ENCODE results near the gene GLTP.

GLTP gene

DNA sequence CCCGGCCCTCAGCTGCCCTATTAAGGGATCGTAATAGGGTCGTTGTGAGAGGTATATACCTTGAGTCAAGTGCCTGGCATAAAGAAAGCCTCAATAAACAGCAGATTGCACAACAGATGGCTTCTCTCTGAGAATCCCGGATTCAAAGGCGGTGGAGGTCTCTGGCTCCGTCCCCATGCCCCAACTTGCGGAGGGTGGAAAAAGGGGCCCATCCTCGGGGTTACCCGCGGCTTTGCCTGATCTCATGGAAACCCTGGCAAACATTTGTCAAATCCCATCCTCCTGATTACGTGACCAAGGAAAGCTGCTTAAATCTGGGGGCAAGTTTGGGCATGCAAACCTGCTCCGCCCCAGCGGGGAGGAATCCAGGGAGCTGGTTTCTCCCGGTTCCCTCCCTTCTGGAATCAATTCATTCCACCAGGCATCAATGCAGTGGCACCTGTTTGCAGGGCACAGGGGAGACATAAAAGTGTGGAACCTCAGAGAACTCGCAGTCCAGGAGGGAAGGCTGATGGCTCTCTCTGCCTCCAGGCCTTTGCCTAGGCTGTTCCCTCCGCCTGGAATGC, 59.4 kb downstream of the GLTP start:
- no peak for DNase-seq (ENCODE audit: low read depth)

DNA sequence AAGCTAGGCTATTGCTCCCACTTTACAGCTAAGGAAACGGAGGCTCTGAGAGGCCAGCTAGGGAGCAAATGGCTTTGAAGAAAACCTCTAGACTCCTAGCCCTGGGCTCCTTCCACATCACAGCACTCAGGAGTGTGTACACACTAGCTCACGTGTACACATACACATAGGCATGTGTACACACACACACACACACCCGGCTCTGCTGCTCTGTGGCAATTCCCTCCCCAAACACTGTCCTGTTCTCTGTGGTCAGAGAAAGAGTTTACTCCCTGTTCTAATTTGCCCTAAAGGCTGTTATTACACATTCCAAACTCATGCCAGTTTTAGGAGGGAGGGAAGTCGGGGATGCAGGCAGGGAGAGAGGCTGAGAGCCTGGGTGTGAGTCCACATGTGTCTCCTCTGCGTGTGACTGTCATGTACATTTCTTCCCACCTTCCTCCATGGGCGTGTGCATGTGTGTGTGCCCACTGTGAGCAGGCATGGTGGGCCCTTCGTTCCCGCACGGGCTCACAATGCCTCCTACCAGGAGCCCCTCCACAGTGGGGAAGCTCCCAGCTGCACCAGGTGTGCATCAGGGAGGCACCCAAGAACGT, 61.3 kb downstream of the GLTP start:
- no peak for DNase-seq (ENCODE audit: low read depth)

DNA sequence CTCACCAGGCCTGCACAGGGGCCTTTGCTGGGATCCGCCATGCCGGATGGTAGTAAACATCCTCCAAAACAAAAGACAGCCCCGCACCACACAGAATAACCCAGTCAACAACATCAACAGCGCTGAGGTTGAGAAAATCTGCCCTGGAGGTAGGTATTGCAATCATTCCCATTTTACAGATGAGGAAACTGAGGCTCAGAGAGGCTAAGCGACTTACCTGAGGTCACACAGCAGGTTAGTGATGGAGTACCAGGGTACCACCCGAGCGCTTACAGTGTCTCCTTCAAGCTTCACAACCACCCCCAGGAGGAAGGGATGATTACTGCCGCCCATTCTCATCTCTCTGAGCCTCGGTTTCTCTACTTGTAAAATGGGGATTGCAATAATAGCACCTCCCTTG, 62.1 kb downstream of the GLTP start:
- no peak for DNase-seq (ENCODE audit: low read depth)

DNA sequence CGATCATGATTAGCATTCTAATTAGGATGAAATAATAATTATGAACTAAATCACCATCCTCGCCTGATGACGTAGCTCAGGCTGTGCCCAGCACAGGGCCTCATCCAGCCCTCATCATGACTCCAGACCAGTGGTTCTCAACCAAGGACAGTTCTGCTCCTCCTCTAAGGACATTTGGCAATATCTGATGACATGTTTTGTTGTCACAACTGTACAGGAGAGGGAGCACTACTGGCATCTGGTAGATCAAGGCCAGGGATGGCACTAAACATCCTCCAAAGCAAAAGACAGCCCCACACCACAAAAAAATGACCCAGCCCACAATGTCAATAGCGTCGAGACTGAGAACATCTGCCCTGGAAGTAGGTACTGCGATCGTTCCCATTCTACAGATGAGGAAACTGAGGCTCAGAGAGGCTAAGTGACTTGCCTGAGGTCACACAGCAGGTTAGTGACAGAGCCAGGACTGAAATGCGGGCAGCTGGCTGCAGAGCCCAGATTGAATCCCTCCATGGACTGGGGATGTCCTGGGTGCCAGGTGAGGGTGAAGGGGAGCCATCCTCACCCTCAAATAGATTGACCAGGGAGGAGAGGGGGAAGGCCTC, 62.6 kb downstream of the GLTP start:
- no peak for DNase-seq (ENCODE audit: low read depth)

DNA sequence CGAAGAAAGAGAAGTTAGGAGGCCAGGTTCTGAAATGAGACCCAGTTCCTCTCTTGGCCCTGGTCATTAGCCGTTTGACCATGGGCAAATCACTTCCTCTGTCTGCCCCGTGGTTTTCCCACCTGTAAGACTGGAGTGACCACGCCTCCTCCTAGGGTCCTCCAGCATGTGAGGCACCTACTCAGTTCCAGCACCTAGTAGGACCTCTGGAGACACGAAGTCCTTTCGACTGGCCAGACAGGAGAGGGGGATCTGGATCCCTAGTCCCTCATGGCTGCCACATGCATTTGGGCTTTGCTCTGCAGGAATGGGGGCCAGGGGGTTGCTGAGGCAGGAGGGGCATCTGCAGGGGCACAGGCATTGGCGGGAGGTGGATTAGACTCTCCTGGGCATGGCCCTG, 63.5 kb downstream of the GLTP start:
- DNase-seq (ENCODE audit: low read depth), result no peak

DNA sequence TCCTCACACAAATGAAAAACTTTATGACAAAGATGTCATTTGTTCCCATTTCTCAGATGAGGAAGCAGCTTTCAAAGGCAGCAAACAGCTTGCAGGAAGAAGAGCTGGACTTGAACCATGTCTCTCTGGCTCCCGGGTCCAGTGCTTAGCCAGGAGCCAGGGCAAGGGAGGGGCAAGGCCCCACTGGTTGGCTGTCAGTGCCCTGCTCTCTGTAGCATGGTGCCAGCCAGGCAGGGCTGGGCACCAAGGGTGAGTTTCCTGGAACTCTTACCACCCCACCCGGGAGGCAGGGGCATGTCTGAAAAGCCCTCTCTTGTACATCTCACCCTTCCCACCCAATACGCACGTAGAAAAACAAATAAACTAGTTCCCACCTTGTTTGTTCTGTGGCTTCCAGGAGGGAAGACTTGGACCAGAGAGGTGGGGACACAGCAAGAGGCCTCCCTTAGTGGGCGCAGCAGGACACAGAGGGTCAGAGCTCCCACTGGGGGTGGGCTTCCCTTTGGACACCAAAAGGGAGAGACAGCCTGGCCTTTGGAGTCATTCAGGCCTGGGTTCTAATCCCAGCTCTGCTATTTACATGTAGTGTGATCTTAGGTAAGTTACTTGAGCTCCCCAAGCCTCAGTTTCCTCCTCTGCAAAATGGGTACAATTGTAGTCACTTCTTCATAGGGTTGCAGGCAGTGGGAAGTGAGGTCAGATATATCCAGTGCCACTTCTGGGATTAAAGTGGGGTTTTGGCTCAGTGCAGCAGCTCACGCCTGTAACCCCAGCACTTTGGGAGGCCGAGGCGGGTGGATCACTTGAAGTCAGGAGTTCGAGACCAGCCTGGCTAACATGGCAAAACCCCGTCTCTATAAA, 64.4 kb downstream of the GLTP start:
- no peak for DNase-seq (ENCODE audit: low read depth)

DNA sequence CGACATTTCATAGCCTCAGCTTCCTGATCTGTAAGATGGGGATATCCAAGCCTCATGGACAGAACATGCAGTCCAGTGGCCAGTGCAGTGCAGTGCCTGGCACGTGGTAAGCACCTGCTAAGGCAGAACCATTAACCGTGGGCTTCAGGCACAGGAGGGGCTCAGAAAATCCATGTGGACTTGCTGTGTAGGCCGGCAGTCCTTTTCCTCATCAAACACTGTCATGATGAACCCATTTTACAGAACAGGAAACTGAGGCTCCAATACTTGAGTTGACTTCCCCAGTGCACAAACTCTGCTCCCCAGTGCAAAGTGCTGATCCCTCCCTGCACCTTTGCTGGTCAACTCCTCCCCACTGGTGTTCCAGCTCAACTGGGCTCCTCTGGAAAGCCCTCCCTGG, 65.1 kb downstream of the GLTP start:
- no peak for DNase-seq (ENCODE audit: low read depth)

DNA sequence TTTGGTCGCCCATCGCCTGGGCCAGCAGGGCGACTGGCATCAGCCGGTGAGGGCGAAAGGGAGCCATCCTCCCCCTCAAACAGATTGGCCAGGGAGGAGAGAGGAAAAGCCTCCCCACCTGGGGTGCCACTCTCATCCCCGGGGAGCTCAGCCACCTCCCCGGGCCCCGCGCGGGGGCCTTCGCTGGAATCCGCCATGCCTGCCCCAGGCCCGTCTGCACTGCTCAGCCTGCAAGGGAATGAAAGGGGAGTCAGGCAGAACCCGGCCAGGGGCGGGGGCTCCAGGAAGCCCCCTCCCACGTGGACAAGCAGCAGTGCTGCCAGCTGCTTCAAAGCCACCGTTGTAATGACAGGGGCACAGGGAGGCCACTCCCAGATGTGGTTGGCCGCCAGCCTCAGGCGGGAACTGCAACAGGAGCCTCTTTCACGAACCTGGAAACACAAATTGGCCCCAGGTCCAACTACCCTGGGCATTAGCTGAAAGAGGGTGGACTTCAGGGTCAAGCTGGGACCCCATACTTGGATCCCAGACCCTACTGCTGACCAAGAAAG, 65.7 kb downstream of the GLTP start:
- DNase-seq (ENCODE audit: low read depth), result no peak

DNA sequence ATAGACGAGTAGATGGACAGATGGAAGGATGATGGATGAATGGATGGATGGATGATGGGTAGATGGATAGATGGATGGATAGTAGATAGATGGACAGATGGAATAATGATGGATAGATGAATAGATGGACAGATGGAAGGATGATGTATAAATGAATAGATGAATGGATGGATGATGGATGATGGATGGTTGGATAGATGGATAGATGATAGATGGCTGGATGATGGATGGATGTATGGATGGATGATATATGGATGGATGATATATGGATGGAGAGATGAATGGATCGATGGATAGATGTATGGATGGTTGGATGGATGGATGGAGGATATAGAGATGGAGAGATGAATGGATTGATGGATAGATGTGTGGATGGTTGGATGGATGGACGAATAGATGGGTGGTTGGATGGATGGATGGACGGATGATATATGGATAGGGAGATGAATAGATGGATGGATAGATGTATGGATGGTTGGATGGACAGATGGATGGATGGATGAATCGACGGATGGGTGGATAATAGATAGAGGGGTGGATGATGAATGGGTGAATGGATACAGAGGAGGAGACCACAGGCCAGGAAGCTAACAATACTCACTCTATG, 66.4 kb downstream of the GLTP start:
- DNase-seq (ENCODE audit: low read depth), result no peak

DNA sequence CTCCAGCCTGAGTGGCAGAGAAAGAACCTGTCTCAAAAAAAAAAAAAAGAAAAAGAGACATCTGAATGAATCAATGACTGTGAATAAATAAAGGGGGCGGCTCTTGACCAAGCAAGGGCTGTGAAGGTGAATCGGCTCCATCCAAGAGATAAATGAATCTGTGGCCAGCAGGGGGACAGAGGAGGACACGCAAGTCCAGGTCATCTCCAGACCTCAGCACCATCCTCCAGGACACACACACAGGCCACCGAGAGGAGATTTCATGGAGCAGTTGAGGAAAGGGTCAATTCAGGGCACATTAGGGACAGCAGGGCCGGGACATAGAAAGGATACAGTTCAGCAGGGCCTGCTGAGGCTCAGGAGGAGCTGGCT, 68.7 kb downstream of the GLTP start:
- no peak for DNase-seq (ENCODE audit: low read depth)

DNA sequence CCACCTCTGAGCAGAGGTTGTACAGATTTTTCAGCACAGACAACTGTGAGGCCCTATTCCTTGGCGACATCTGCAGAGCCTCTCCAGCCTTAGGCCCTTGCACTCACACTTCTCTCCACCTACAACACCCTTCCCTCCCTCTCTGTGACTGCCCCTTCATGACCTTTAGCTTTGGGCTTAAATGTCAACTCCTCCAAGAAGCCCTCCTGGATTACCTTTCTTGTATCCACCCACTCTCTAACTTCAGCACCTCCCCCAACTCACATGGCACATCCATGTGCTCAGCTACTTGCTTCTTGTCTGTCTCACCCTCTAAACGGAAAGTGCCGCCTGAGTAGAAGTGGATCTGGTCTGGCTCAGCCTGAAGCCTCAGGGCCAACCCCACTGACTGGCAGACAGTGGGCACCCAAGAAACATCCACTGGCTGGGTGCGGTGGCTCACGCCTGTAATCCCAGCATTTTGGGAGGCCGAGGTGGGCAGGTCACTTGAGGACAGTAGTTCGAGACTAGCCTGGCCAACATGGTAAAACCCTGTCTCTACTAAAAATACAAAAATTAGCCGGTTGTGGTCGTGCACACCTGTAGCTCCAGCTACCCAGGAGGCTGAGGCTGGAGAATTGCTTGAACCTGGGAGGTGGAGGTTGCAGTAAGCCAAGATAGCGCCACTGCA, 69.3 kb downstream of the GLTP start:
- no peak for DNase-seq (ENCODE audit: low read depth)

DNA sequence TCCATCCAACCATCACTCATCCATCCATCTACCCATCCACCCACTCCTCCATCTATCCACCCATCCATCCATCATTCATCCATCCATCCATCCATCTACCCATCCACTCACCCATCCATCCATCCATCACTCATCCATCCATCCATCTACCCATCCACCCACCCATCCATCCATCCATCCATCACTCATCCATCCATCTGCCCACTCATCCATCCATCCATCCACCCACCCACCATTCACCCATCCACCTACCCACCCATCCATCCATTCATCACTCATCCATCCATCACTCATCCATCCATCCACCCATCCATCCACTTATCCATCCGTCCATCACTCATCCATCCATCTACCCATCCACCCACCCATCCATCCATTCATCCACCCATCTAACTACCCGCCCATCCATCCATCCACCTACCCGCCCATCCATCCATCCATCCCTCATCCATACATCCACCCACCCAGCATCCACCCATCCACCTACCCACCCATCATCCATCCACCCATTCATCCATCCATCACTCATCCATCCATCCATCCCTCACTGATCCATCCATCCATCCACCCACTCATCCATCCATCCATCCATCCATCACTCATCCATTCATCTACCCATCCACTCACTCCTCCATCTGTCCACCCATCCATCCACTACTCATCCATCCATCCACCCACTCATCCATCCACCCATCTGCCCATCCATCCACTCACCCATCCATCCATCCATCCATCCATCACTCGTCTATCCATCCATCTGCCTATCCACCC, 71.3 kb downstream of the GLTP start:
- no peak for DNase-seq (ENCODE audit: low read depth)

DNA sequence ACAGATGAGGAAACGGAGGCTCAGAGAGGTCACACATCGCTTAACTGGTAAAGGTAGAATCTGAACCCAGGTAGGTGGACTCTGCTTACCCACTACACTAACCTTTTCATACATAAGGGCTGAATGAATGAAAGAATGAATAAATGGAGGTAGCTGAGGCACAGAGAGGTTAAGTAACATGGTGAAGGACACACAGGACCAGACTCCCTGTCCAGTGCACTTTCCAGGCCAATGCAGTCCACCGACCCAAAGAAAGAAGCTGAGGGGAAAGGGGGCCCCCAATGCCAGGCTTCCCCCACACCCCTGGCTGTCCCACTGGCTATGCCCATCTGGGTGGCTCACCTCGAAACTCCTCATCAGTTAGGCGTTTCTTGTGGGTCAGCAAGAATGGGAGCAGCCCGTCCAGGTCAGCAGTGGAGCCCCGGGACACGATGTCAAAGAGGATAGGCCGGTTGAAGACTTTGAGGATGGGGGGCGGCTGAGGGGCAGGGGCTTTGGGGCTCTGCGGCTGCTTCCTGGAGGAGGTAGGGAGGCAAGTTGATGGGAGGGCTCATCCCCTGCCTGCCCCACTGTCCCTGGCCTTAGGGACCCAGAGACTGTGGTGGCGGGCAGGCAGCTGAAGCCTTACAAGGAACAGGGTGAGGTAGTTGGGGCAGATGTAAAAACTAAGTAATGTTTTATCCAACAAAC, 72.2 kb downstream of the GLTP start:
- no peak for DNase-seq (ENCODE audit: low read depth)

DNA sequence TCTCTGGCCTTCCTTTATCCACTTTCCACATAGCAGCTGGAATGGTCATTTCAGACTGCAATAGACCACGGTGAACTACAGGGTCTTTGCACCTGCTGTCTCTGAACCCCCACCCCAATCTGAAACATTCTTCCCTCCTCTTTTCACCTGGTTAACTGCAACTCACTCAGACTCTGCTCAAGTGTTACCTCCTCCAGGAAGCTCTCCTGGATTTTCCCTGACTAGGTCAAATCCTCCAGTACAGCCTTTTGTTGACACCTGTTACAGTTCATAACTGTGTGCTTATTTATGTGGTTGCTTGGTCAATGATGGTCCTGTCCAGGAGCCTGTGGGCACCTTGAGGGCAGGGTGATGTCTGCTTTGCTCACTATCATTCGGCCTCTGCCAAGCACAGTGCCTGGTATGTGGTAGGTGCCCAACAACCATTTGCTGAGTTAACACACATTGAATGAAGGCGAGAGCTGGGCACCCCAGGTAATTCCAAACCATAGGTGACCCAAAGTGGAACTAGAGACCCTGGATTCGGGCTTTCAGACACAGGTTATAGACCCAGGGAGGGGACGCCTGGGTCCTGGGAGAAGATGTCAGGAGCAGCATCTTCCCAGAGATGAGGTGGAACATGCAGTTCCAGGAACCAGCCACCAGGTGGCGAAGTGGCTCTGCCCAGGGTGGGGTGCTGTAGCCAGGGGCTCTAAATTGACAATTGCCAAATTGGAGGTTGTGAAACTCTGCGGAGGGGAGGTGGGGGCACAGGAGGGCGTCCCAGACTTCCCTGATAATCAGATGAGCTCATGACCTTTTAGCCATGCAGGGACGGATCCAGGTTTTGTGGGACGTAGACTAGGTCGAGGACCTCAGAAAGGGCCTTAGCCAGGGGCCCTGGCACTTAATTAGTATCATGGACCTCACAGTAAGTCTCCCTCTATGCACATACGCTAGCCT, 75.2 kb downstream of the GLTP start:
- peak; percentile 48 for DNase-seq (ENCODE audit: low read depth)

DNA sequence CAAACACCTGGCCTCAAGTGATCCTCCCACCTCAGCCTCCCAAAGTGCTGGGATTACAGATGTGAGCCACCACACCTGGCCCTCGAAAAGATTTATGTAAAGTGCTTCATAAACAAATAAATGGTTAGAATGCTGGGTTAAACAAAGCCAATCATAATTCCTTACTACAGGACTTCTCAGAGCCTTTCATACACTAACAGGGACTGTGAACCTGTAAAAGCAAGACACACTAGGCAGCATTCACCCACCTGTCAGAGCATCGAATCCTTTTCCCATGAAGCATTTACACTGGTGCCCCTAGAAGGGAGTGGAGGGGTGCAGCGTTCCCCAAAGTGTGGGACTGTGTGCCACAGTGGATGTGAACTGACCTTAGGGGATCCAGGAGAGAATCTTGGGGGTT, 76.7 kb downstream of the GLTP start:
- no peak for DNase-seq (ENCODE audit: low read depth)

DNA sequence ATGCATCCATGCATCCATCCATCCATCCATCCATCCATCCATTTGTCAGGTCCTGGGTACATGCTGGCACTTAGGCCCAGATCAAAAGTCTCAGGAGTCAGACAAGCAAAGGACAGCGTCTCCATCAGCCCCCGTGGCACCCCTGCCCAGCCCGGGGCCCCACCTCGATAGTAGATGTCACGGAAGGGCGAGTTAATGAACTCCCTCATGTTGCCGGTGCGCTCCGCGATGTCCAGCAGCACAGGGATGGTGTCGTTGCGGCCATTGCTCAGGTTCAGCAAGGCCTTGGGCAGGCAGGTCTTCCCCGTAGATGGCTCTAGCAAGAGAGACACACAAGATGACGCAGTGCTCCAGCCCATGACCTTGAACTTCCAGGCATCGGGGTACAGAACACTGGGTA, 77.5 kb downstream of the GLTP start:
- DNase-seq (ENCODE audit: low read depth), result no peak

Measured in activated T-helper 1 cell treated with Interleukin-2 at 50 U/mL for 16 hours (primary cell).